Caco-2 (cell line): ENCODE results near the gene NSUN6. TPM values are rescaled to one million over a fixed set of nuclear protein-coding genes. Genes with fewer than 3 reads are reported as not detected.
A peak's percentile ranks its signal among the peaks of the same experiment; 100 is the strongest.
"Not testable (repeated sequence)": the region's sequence is repeated elsewhere in the genome, so short reads cannot be mapped to it uniquely, and the experiment has no call there.

Source experiments
- BruUV-seq: library from RNA; stranded (reverse); fragments of 400-500 nt; replicated peaks from 2 replicates; lab custom pipeline; 2021; lab: Mats Ljungman, UMichigan
- CTCF ChIA-PET: fragments of 300-600 bp; sonication (Branson Sonifier 250); formaldehyde crosslinking; loops from one replicate; lab custom pipeline; 2022; ENCODE audit warnings: antibody characterized with exemption; lab: Charles Lee
- POLR2A ChIA-PET: fragments of 300-600 bp; sonication (Branson Sonifier 250); formaldehyde crosslinking; loops from one replicate; lab custom pipeline; 2022; ENCODE audit warnings: antibody characterized with exemption; lab: Charles Lee
- DNase-seq, 2 experiments: peaks; one replicate each; pipeline versions ENCODE4 v3.0.0 to v3.0.0-alpha.2; 2020 to 2022
- H3K27me3 ChIP-seq: replicated peaks from 2 replicates; pipeline ENCODE4 v1.6.0; 2011; ENCODE audit warnings: low read length; ENCODE audit not compliant: control insufficient read depth, insufficient read depth
- H3K36me3 ChIP-seq: 2 replicates; pipeline ENCODE4 v1.5.1; 2011; ENCODE audit warnings: low read length; ENCODE audit not compliant: control insufficient read depth, insufficient read depth
- H3K4me1 ChIP-seq: fragments of 250-450 bp; sonication (Bioruptor Pico); 2 replicates; pipeline ENCODE4 v1.5.1; 2020; ENCODE audit warnings: mild to moderate bottlenecking
- H3K4me3 ChIP-seq: 2 replicates; pipeline ENCODE4 v1.5.1; 2011; ENCODE audit warnings: low read depth, mild to moderate bottlenecking, control low read depth, low read length
- H3K9me3 ChIP-seq: fragments of 250-450 bp; sonication (Bioruptor Pico); 2 replicates; pipeline ENCODE4 v1.5.1; 2020; ENCODE audit warnings: mild to moderate bottlenecking, moderate library complexity
- H3K27ac Mint-ChIP-seq: one replicate; pipeline ENCODE4 v1.8.0; 2022; ENCODE audit warnings: mixed read lengths; ENCODE audit not compliant: unreplicated experiment
- H3K27me3 Mint-ChIP-seq: one replicate; pipeline ENCODE4 v1.8.0; 2022; ENCODE audit warnings: mixed read lengths; ENCODE audit not compliant: insufficient read depth, unreplicated experiment
- H3K36me3 Mint-ChIP-seq: one replicate; pipeline ENCODE4 v1.8.0; 2022; ENCODE audit warnings: mild to moderate bottlenecking, mixed read lengths; ENCODE audit not compliant: insufficient read depth, unreplicated experiment
- H3K4me1 Mint-ChIP-seq: one replicate; pipeline ENCODE4 v1.8.0; 2022; ENCODE audit warnings: low read depth, mixed read lengths; ENCODE audit not compliant: unreplicated experiment
- H3K4me3 Mint-ChIP-seq: one replicate; pipeline ENCODE4 v1.8.0; 2022; ENCODE audit warnings: mild to moderate bottlenecking, moderate library complexity, mixed read lengths; ENCODE audit not compliant: unreplicated experiment
- H3K9me3 Mint-ChIP-seq: one replicate; pipeline ENCODE4 v1.8.0; 2022; ENCODE audit warnings: mixed read lengths; ENCODE audit not compliant: unreplicated experiment
- intact Hi-C: fragments of 100-400 bp; cut with micrococcal nuclease; formaldehyde crosslinking; loops from one replicate; pipeline ENCODE4 v1.10.0; 2022; ENCODE audit not compliant: unreplicated experiment
- total RNA-seq: library from RNA; stranded (reverse); gene quantifications from 2 replicates; pipeline ENCODE4 v1.2.3, GENCODE V29; 2022
- TF ChIP-seq, protein P1 (sequence below), 2 experiments: fragments of 200-600 bp in 1 of 2; IDR thresholded peaks; 1 replicate in 1 of 2; 2 replicates in 1 of 2; pipeline versions ENCODE4 v1.5.1 to v1.8.0; 2011 to 2022; ENCODE audit warnings: antibody characterized with exemption in 1 of 2, control low read depth in 1 of 2, inconsistent platforms in 1 of 2, low read depth in 1 of 2, low read length in 1 of 2, mild to moderate bottlenecking in 1 of 2, moderate library complexity in 1 of 2; ENCODE audit not compliant: insufficient read depth in 1 of 2, severe bottlenecking in 1 of 2, unreplicated experiment in 1 of 2

Gene NSUN6
- total RNA-seq, 1 experiment from 2014 or later: 17.3 TPM

DNA sequence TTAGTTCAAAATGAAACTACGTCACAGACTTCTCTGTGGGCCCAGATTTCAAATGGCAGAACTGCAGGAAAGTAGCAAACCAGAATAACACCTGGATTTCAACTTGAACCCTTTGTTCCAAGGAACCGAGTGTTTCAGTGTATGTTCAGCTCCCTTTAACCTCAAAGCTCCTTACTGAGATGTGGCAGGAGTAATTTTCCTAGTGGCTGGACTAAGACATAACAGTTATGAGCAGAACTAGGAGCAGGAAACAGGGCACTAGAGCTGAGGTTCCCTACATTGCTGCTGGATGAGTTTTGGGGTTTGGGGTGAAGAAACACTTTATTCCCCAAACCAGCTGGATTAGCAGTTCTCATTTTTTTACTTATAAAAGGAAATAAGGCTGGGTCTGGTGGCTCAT lies 50.1 kb downstream of the NSUN6 start:
- Mint-ChIP-seq H3K27me3 (no peaks in the 10 kb centered on the region), H3K4me1 (peaks cover 13% of the 10 kb centered on the region), H3K4me3 (no peak overlapping the region), H3K27ac (no peak overlapping the region), H3K36me3 (peaks cover 23% of the 10 kb centered on the region), H3K9me3 (no peaks in the 10 kb centered on the region)
- Histone ChIP-seq H3K9me3 (no peaks in the 10 kb centered on the region), H3K4me3 (no peak overlapping the region), H3K4me1 (peaks cover 4% of the 10 kb centered on the region; the same call in 1 of the 2 replicates), H3K27me3 (no peaks in the 10 kb centered on the region), H3K36me3 (no peaks in the 10 kb centered on the region)
- TF ChIP-seq, protein P1, sequence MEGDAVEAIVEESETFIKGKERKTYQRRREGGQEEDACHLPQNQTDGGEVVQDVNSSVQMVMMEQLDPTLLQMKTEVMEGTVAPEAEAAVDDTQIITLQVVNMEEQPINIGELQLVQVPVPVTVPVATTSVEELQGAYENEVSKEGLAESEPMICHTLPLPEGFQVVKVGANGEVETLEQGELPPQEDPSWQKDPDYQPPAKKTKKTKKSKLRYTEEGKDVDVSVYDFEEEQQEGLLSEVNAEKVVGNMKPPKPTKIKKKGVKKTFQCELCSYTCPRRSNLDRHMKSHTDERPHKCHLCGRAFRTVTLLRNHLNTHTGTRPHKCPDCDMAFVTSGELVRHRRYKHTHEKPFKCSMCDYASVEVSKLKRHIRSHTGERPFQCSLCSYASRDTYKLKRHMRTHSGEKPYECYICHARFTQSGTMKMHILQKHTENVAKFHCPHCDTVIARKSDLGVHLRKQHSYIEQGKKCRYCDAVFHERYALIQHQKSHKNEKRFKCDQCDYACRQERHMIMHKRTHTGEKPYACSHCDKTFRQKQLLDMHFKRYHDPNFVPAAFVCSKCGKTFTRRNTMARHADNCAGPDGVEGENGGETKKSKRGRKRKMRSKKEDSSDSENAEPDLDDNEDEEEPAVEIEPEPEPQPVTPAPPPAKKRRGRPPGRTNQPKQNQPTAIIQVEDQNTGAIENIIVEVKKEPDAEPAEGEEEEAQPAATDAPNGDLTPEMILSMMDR (IDR thresholded peaks at IDR 0.05; ENCODE audit: insufficient read depth in 1 of 2, low read depth in 1 of 2, low read length in 1 of 2, severe bottlenecking in 1 of 2, unreplicated experiment in 1 of 2): no peak
- CTCF ChIA-PET: no interaction called here
- intact Hi-C loops: no loop called here
- POLR2A ChIA-PET: no interaction called here
- DNase-seq: no peak
- BruUV-seq: no TSS peak

DNA sequence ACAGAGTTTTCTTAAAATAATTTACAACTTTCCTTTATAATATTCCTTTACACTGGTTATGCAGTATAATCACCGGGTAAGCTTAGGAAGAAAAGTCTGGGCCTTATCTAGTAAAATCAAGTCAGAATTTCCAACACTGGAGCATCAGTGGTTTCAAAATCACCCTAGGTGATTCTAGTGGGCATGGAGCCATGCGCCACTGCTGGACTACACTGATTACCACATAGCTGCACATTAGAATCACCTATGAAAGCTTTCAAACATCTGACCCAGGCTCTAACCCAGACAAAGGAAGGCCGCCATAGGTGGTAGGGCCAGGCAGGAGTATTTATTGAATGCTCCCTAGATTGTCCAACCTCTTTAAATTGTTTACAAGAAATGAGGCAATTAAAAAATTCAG lies 52.0 kb downstream of the NSUN6 start:
- no peak overlapping the region for H3K4me3 Mint-ChIP-seq
- DNase-seq: no peak
- Histone ChIP-seq H3K4me3 (no peak overlapping the region), H3K9me3 (no peaks in the 10 kb centered on the region), H3K27me3 (no peaks in the 10 kb centered on the region), H3K4me1 (no peaks in the 10 kb centered on the region), H3K36me3 (no peaks in the 10 kb centered on the region)
- H3K9me3 Mint-ChIP-seq: no peaks in the 10 kb centered on the region
- intact Hi-C loops: no loop called here
- H3K27ac Mint-ChIP-seq: no peak overlapping the region
- no peaks in the 10 kb centered on the region for H3K27me3 Mint-ChIP-seq
- ChIA-PET POLR2A (no interaction called here), CTCF (no interaction called here)
- no peaks in the 10 kb centered on the region for H3K4me1 Mint-ChIP-seq
- peaks cover 25% of the 10 kb centered on the region for H3K36me3 Mint-ChIP-seq
- TF ChIP-seq, protein P1 (IDR thresholded peaks at IDR 0.05; ENCODE audit: insufficient read depth in 1 of 2, low read depth in 1 of 2, low read length in 1 of 2, severe bottlenecking in 1 of 2, unreplicated experiment in 1 of 2): no peak
- no TSS peak for BruUV-seq

DNA sequence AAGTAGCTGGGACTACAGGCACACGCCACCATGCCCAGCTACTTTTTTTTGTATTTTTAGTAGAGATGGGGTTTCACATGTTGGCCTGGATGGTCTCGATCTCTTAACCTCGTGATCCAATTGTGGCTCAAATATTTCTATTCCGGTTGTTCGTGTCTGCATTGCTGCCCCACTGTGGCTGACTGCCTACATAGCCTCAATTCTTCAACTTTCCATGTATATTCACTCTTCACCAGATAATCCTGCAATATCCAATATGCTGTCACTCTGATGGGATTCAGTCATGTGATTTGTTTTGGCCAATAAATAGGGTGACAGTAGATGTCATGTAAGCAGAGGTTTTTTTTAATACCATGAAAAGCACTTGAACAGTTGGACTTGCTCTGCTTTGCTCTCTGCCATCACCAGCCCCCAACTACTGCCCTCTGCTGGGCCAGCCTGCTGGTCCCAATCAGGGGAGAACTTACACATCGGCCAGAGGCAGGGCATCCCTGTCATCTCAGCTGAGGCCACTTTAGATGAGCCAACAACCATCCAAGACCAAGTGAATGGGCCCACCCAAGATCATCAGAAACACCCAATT lies 56.7 kb downstream of the NSUN6 start:
- Mint-ChIP-seq H3K36me3 (peaks cover 10% of the 10 kb centered on the region), H3K27me3 (no peaks in the 10 kb centered on the region), H3K4me1 (no peaks in the 10 kb centered on the region), H3K4me3 (no peak overlapping the region), H3K27ac (no peak overlapping the region), H3K9me3 (peaks cover 10% of the 10 kb centered on the region)
- no TSS peak for BruUV-seq
- DNase-seq: peak; percentile 56 to 58
- no peaks in the 10 kb centered on the region for H3K4me1 ChIP-seq
- intact Hi-C loops: no loop called here
- ChIA-PET POLR2A (no interaction called here), CTCF (no interaction called here)
- no peaks in the 10 kb centered on the region for H3K9me3 ChIP-seq
- H3K4me3 ChIP-seq: no peak overlapping the region
- no peaks in the 10 kb centered on the region for H3K36me3 ChIP-seq
- no peaks in the 10 kb centered on the region for H3K27me3 ChIP-seq
- TF ChIP-seq, protein P1 (IDR thresholded peaks at IDR 0.05; ENCODE audit: insufficient read depth in 1 of 2, low read depth in 1 of 2, low read length in 1 of 2, severe bottlenecking in 1 of 2, unreplicated experiment in 1 of 2): peak in 1 of 2 experiments; percentile 47

DNA sequence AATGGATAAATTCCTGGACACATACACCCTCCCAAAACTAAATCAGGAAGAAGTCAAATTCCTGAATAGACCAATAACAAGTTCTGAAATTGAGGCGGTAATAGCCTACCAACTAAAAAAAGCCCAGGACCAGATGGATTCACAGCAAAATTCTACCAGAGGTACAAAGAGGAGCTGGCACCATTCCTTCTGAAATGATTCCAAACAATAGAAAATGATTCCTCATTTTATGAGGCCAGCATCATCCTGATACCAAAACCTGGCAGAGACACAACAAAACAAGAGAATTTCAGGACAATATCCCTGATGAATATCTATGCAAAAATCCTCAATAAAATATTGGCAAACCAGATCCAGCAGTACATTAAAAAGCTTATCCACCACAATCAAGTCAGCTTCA lies 60.2 kb downstream of the NSUN6 start:
- H3K4me1 ChIP-seq, BruUV-seq, H3K27me3 Mint-ChIP-seq, H3K36me3 ChIP-seq, H3K9me3 Mint-ChIP-seq, H3K4me3 Mint-ChIP-seq, H3K9me3 ChIP-seq, CTCF ChIA-PET, H3K4me1 Mint-ChIP-seq, DNase-seq, POLR2A ChIA-PET, H3K27ac Mint-ChIP-seq, intact Hi-C loops, H3K4me3 ChIP-seq, H3K27me3 ChIP-seq: not testable (repeated sequence)
- peaks cover 15% of the 10 kb centered on the region for H3K36me3 Mint-ChIP-seq

DNA sequence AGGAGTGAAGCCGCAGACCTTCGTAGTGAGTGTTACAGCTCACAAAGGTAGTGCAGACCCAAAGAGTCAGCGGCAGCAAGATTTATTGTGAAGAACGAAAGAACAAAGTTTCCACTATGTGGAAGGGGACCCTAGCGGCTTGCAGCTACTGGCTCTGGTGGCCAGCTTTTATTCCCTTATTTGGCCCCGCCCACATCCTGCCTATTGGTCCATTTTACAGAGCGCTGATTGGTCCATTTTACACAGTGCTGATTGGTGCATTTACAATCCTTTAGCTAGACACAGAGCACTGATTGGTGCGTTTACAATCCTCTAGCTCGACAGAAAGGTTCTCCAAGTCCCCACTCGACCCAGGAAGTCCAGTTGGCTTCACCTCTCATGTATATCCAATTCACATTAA lies 64.8 kb downstream of the NSUN6 start:
- H3K4me1 Mint-ChIP-seq, H3K27me3 ChIP-seq, H3K27ac Mint-ChIP-seq, H3K27me3 Mint-ChIP-seq, H3K36me3 ChIP-seq, H3K9me3 Mint-ChIP-seq, H3K4me1 ChIP-seq, H3K9me3 ChIP-seq, CTCF ChIA-PET, BruUV-seq, H3K4me3 Mint-ChIP-seq, intact Hi-C loops, DNase-seq, H3K4me3 ChIP-seq: not testable (repeated sequence)
- H3K36me3 Mint-ChIP-seq: peaks cover 11% of the 10 kb centered on the region
- POLR2A ChIA-PET: interaction anchor here (1.1 kb wide), 1 partner anchor 64 kb away, joined by 3 read pairs; no protein-coding TSS in a partner anchor
